Peyer's patch (tissue), 4 donors: Measurements from ENCODE around the gene UVRAG. TPM values are rescaled to one million over a fixed set of nuclear protein-coding genes. Genes with fewer than 3 reads are reported as not detected.
A peak's percentile ranks its signal among the peaks of the same experiment; 100 is the strongest.

Experiments
- DNase-seq, 3 donors: peaks; one replicate each; pipeline ENCODE4 v3.0.0-alpha.2; 2017 to 2019
- H3K27ac ChIP-seq, 4 donors: fragments of 200-600 bp; sonication (generic); one replicate each; pipeline ENCODE4 v1.5.1; 2016 to 2019
- H3K27me3 ChIP-seq, 2 donors: fragments of 200-600 bp; sonication (generic); one replicate each; pipeline ENCODE4 v1.5.1; 2019
- H3K36me3 ChIP-seq, 3 donors: fragments of 200-600 bp; sonication (generic); one replicate each; pipeline ENCODE4 v1.5.1; 2016 to 2019
- H3K4me1 ChIP-seq, 4 donors: fragments of 200-600 bp; sonication (generic); one replicate each; pipeline ENCODE4 v1.5.1; 2016 to 2019
- H3K4me3 ChIP-seq, 4 donors: fragments of 200-600 bp; sonication (generic); 1 replicate in 3 of 4; 2 replicates in 1 of 4; pipeline ENCODE4 v1.5.1; 2016 to 2019; ENCODE audit warnings: mild to moderate bottlenecking in 1 of 4
- H3K9me3 ChIP-seq, 4 donors: fragments of 200-600 bp; sonication (generic); one replicate each; pipeline ENCODE4 v1.5.1; 2016 to 2019; ENCODE audit warnings: mild to moderate bottlenecking in 1 of 4
- POLR2A ChIP-seq, 2 donors: fragments of 450-650 bp; IDR thresholded peaks; one replicate each; pipeline ENCODE4 v1.5.1; 2017; ENCODE audit warnings: antibody characterized with exemption in 2 of 2, mild to moderate bottlenecking in 2 of 2, moderate library complexity in 2 of 2
- total RNA-seq, 4 donors: library from RNA; depleted of rRNA; stranded (reverse); fragments of >200 nt; gene quantifications; one replicate each; pipeline ENCODE4 v1.1.0, GENCODE V29; 2016
- TF ChIP-seq, protein P1 (sequence below), 6 experiments: fragments of 450-650 bp in 4 of 6; fragments of 200-600 bp in 2 of 6; sonication (generic) in 1 of 6; IDR thresholded peaks; one replicate each; pipeline ENCODE4 v1.5.1; 2017 to 2019; ENCODE audit warnings: antibody characterized with exemption in 6 of 6, mild to moderate bottlenecking in 3 of 6, moderate library complexity in 1 of 6

Gene UVRAG
- total RNA-seq, 4 donors from 2014 or later, result 13.8 to 64.4 (median 22.1) TPM

DNA sequence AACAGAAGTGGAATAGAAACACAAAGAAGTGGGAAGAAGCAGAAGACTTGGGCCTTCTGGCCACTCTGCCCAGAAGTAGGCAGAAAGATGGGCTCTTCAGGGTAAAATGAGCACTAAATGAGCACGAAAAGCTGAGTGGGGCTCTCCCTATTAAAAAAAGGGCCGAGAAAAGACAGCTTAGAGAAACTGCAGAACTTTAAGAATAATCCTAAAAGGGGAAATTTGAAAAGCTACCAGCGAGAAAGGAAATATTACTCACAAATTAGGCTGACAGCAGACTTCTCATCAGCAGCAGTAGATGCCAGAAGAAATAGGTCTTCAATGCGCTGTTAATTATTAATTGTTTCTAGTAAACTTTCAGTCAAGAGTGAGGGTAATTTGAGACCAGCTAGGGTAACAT is 78.2 kb downstream of the UVRAG start:
- H3K9me3 ChIP-seq, result no peaks in the 10 kb centered on the region
- H3K4me3 ChIP-seq, result no peak overlapping the region
- TF ChIP-seq POLR2A (IDR thresholded peaks at IDR 0.05), result no peak
- TF ChIP-seq, protein P1, sequence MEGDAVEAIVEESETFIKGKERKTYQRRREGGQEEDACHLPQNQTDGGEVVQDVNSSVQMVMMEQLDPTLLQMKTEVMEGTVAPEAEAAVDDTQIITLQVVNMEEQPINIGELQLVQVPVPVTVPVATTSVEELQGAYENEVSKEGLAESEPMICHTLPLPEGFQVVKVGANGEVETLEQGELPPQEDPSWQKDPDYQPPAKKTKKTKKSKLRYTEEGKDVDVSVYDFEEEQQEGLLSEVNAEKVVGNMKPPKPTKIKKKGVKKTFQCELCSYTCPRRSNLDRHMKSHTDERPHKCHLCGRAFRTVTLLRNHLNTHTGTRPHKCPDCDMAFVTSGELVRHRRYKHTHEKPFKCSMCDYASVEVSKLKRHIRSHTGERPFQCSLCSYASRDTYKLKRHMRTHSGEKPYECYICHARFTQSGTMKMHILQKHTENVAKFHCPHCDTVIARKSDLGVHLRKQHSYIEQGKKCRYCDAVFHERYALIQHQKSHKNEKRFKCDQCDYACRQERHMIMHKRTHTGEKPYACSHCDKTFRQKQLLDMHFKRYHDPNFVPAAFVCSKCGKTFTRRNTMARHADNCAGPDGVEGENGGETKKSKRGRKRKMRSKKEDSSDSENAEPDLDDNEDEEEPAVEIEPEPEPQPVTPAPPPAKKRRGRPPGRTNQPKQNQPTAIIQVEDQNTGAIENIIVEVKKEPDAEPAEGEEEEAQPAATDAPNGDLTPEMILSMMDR (IDR thresholded peaks at IDR 0.05), result no peak

DNA sequence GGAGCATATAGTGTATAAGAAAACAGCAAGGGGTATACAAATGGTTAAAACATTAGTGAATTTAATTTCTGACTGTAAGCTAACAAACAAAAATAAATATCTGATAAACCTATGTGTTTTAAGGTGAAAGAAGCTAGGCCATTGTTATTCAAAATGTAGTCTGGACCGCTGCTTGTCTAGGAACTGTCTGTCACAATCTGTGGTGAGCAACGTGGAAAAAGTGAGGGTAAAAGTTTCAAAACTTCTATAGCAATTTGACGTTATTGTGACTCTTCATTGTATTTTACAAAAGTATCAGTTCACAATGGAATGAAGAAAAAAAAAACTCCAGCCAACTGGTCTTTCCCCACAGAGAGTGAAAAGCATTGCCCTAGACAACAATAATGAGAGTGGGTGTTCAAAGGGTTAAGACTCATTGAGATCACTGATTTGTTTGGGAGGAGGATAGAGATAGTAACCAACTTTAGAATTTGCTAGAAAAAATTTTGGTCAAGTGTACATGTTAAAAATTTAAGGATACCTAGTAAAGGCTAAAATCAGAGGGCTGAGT is 79.1 kb downstream of the UVRAG start:
- H3K4me3 ChIP-seq, result no peak overlapping the region
- no peaks in the 10 kb centered on the region for H3K9me3 ChIP-seq
- no peaks in the 10 kb centered on the region for H3K27me3 ChIP-seq
- no peak overlapping the region for H3K27ac ChIP-seq
- H3K36me3 ChIP-seq, result no peaks in the 10 kb centered on the region
- no peak for TF ChIP-seq POLR2A (IDR thresholded peaks at IDR 0.05)
- TF ChIP-seq, protein P1 (IDR thresholded peaks at IDR 0.05), result no peak
- DNase-seq, result no peak
- H3K4me1 ChIP-seq, result no peaks in the 10 kb centered on the region

More for the DNA sequence above, 78.2 kb downstream of the UVRAG start:
- no peak for DNase-seq
- Histone ChIP-seq H3K27ac (peak overlapping the region in 1 of 4 donors; percentile 57), H3K27me3 (no peaks in the 10 kb centered on the region), H3K36me3 (no peaks in the 10 kb centered on the region), H3K4me1 (no peaks in the 10 kb centered on the region)

DNA sequence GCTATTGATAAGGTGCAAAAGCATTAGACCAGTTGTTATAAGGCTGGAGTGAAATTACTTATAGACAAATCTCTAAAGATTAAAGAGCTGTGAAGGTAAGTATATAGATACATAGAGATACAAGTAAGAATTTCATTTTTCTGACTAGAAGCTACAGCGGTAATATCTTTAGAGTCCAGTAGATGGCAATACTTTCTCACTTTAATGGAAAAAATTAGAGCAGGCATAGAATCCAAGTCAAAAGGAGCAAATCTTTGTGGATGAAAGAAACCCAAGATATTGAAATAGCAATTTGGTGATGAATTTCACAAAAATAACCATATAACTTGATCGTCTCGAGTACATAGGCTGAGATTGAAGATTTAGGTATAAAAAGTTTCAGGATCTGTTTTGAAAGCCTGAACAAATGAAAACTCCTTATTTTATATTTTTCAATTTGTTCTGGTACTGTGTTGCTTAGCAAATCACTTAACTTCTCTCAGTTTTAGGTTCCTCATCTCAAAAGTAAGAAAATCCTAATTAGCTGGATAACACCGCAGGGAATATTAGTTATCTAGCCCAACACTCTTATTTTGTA is 81.9 kb downstream of the UVRAG start:
- Histone ChIP-seq H3K4me1 (no peaks in the 10 kb centered on the region), H3K4me3 (no peak overlapping the region), H3K9me3 (no peaks in the 10 kb centered on the region), H3K36me3 (no peaks in the 10 kb centered on the region), H3K27me3 (no peaks in the 10 kb centered on the region), H3K27ac (no peak overlapping the region)
- no peak for DNase-seq
- TF ChIP-seq, protein P1 (IDR thresholded peaks at IDR 0.05), result peak; percentile 47 to 92 (median 82)
- no peak for TF ChIP-seq POLR2A (IDR thresholded peaks at IDR 0.05)

DNA sequence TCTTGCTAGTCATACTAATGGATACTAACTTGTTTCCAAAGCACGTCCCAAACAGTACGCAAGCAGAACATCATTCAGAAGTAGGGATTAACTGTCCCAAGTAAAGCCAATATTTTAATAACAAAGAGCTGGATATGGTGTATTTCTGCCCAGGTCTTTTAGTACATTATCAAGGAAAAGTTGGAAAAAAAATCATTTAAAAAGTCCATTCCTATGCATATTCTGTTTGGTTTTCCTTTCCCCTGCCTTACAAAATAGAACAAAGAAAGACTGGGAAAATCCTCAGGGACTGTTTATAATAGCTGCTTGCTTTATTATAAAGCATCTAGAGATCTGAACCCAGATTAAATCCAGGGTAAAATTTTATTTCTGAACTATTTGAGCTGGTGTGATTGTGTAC is 83.9 kb downstream of the UVRAG start:
- H3K9me3 ChIP-seq, result no peaks in the 10 kb centered on the region
- no peak overlapping the region for H3K4me3 ChIP-seq
- peaks cover 0 to 9% (median 0%) of the 10 kb centered on the region in 4 donors for H3K4me1 ChIP-seq
- no peaks in the 10 kb centered on the region for H3K36me3 ChIP-seq
- no peak for DNase-seq
- H3K27me3 ChIP-seq, result no peaks in the 10 kb centered on the region
- no peak overlapping the region for H3K27ac ChIP-seq
- TF ChIP-seq, protein P1 (IDR thresholded peaks at IDR 0.05), result no peak
- no peak for TF ChIP-seq POLR2A (IDR thresholded peaks at IDR 0.05)

DNA sequence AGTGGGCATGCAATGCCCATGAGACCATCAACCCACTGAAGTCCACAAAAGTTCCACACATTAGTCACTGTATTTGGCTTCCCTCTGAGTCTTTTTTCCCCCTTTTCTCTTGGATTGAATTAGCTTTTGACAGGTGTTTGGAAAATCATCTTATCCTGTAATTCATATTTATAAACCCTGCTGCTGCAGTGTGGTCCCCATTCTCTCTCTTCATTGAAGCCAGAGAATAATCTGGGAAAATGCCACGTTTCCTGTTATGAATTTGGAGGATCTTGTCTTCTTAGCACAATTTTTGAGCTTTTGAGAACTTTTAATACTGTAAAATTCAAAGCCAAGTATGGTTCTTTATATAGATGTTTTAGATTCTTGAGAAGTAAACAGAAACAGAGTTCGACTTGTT is 84.8 kb downstream of the UVRAG start:
- no peaks in the 10 kb centered on the region for H3K27me3 ChIP-seq

DNA sequence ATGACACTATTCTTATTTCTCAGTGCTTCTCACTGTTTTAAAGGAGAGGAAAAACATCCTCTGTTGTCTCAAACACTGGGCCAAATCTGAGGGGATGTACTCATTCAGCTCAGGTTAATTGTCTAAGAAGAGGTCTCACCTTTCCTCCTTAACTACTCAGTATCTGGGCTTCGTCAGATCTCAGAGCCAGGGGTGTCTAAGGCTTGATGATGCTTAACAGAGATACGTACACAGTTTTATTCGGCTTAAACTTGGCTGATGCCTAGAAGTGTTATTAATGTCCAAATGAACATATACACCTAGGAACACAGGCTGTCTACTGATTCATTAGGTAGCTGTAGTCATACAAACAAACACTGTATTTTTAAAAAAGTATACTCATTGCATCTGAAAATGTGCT is 85.8 kb downstream of the UVRAG start:
- no peak overlapping the region for H3K4me3 ChIP-seq
- peaks cover 0 to 9% (median 0%) of the 10 kb centered on the region in 4 donors for H3K4me1 ChIP-seq
- no peaks in the 10 kb centered on the region for H3K36me3 ChIP-seq
- no peaks in the 10 kb centered on the region for H3K9me3 ChIP-seq
- no peak for TF ChIP-seq POLR2A (IDR thresholded peaks at IDR 0.05)
- TF ChIP-seq, protein P1 (IDR thresholded peaks at IDR 0.05), result no peak
- H3K27ac ChIP-seq, result no peak overlapping the region
- DNase-seq, result no peak
- no peaks in the 10 kb centered on the region for H3K27me3 ChIP-seq

More for the DNA sequence above, 84.8 kb downstream of the UVRAG start:
- no peak for TF ChIP-seq POLR2A (IDR thresholded peaks at IDR 0.05)
- Histone ChIP-seq H3K4me1 (peaks cover 0 to 9% (median 0%) of the 10 kb centered on the region in 4 donors), H3K4me3 (no peak overlapping the region), H3K36me3 (no peaks in the 10 kb centered on the region), H3K9me3 (no peaks in the 10 kb centered on the region), H3K27ac (no peak overlapping the region)
- no peak for DNase-seq
